NOMO-1 (cell line): ENCODE measurements around the gene OR2A5.
"Not testable (repeated sequence)": the region's sequence is repeated elsewhere in the genome, so short reads cannot be mapped to it uniquely, and the experiment has no call there.

Source experiments
- DNase-seq, 2 experiments: peaks; one replicate each; lab custom pipeline; 2025; ENCODE audit not compliant: unreplicated experiment in 2 of 2; lab: John Stamatoyannopoulos, UW

OR2A5 gene

GRCh38 chr7:144048648-144049047 is at the start of gene OR2A5:
Gene OR2A5, plus strand, starts transcription at chr7:144048948. Its CDS starts 1,454 bp downstream, at chr7:144050402.
- DNase-seq = no peak

GRCh38 chr7:144000020-144000419 is 48.7 kb upstream of the OR2A5 start, which contains the start of gene OR6B1:
Gene OR6B1, plus strand, starts transcription at chr7:144000320. Its CDS starts 3,677 bp downstream, at chr7:144003997.
- DNase-seq = no peak

GRCh38 chr7:144001543-144001942 is 47.2 kb upstream of the OR2A5 start:
- DNase-seq = no peak

GRCh38 chr7:144004703-144005102 is 44.0 kb upstream of the OR2A5 start:
- DNase-seq = no peak

- no peak for DNase-seq
These were observed 42.6 kb upstream of the OR2A5 start for GRCh38 chr7:144006029-144006691.

GRCh38 chr7:144006692-144007042 is 42.1 kb upstream of the OR2A5 start:
- no peak for DNase-seq

- no peak for DNase-seq
These were observed 39.4 kb upstream of the OR2A5 start for GRCh38 chr7:144009361-144009760.

- DNase-seq = not testable (repeated sequence)
These were observed 38.7 kb upstream of the OR2A5 start for GRCh38 chr7:144010061-144010460.

- not testable (repeated sequence) for DNase-seq
These were observed 37.9 kb upstream of the OR2A5 start for GRCh38 chr7:144010821-144011220.

- DNase-seq = no peak
These were observed 37.1 kb upstream of the OR2A5 start for GRCh38 chr7:144011458-144012230.

- no peak for DNase-seq
These were observed 30.7 kb upstream of the OR2A5 start for GRCh38 chr7:144018065-144018464.

- no peak for DNase-seq
These were observed 29.3 kb upstream of the OR2A5 start for GRCh38 chr7:144019457-144019856.

- DNase-seq = no peak
These were observed 28.4 kb upstream of the OR2A5 start for GRCh38 chr7:144020340-144020739.

- DNase-seq = no peak
These were observed 26.6 kb upstream of the OR2A5 start for GRCh38 chr7:144022169-144022568.

GRCh38 chr7:144023171-144023827 is 25.4 kb upstream of the OR2A5 start:
- DNase-seq = no peak

- no peak for DNase-seq
These were observed 24.5 kb upstream of the OR2A5 start for GRCh38 chr7:144024213-144024612.

GRCh38 chr7:144026203-144026883 is 22.4 kb upstream of the OR2A5 start:
- no peak for DNase-seq

- no peak for DNase-seq
These were observed 21.7 kb upstream of the OR2A5 start for GRCh38 chr7:144027070-144027469.

GRCh38 chr7:144027974-144028373 is 20.8 kb upstream of the OR2A5 start:
- no peak for DNase-seq

- no peak for DNase-seq
These were observed 20.2 kb upstream of the OR2A5 start for GRCh38 chr7:144028547-144028946.

- no peak for DNase-seq
These were observed 16.2 kb upstream of the OR2A5 start for GRCh38 chr7:144032516-144032915.
